VCaP (cell line): ENCODE measurements around the gene EPB42.
"Not testable (repeated sequence)": the region's sequence is repeated elsewhere in the genome, so short reads cannot be mapped to it uniquely, and the experiment has no call there.

Experiments used
- H3K27ac ChIP-seq: fragments of 450-650 bp; 2 replicates; pipeline ENCODE4 v1.5.1; 2017
- CTCF ChIP-seq: fragments of 450-650 bp; conservative IDR thresholded peaks from 2 replicates; pipeline ENCODE4 v1.5.1; 2017; ENCODE audit warnings: mild to moderate bottlenecking, moderate library complexity

Gene EPB42

GRCh38 chr15:43199945-43200488, 20.8 kb downstream of the EPB42 start:
- no peak overlapping the region for H3K27ac ChIP-seq
- TF ChIP-seq CTCF, result no peak

GRCh38 chr15:43198992-43199391, 21.8 kb downstream of the EPB42 start:
- no peak for TF ChIP-seq CTCF
- H3K27ac ChIP-seq, result no peak overlapping the region

- H3K27ac ChIP-seq, result not testable (repeated sequence)
Measured at GRCh38 chr15:43198556-43198955, 22.3 kb downstream of the EPB42 start.

GRCh38 chr15:43197773-43198172, 23.0 kb downstream of the EPB42 start:
- H3K27ac ChIP-seq, result not testable (repeated sequence)

GRCh38 chr15:43196760-43197548, 23.9 kb downstream of the EPB42 start:
- H3K27ac ChIP-seq, result no peak overlapping the region
- no peak for TF ChIP-seq CTCF

GRCh38 chr15:43194795-43195194, 26.0 kb downstream of the EPB42 start:
- TF ChIP-seq CTCF, result no peak
- no peak overlapping the region for H3K27ac ChIP-seq

- no peak for TF ChIP-seq CTCF
- H3K27ac ChIP-seq, result no peak overlapping the region
Measured at GRCh38 chr15:43193710-43194109, 27.1 kb downstream of the EPB42 start.

GRCh38 chr15:43190178-43190577, 30.6 kb downstream of the EPB42 start:
- TF ChIP-seq CTCF, result no peak
- H3K27ac ChIP-seq, result peak overlapping the region; percentile 43
